GM18909 (cell line): Measurements from ENCODE around the gene INPP5K.
A peak's percentile ranks its signal among the peaks of the same experiment; 100 is the strongest.
"Not testable (repeated sequence)": the region's sequence is repeated elsewhere in the genome, so short reads cannot be mapped to it uniquely, and the experiment has no call there.

ENCODE experiments used
- ATAC-seq: cut with Tn5 transposase; IDR thresholded peaks from one replicate; pipeline ENCODE4 v1.9.1; 2021; ENCODE audit warnings: mild to moderate bottlenecking; ENCODE audit not compliant: unreplicated experiment, poor library complexity

The INPP5K gene

DNA sequence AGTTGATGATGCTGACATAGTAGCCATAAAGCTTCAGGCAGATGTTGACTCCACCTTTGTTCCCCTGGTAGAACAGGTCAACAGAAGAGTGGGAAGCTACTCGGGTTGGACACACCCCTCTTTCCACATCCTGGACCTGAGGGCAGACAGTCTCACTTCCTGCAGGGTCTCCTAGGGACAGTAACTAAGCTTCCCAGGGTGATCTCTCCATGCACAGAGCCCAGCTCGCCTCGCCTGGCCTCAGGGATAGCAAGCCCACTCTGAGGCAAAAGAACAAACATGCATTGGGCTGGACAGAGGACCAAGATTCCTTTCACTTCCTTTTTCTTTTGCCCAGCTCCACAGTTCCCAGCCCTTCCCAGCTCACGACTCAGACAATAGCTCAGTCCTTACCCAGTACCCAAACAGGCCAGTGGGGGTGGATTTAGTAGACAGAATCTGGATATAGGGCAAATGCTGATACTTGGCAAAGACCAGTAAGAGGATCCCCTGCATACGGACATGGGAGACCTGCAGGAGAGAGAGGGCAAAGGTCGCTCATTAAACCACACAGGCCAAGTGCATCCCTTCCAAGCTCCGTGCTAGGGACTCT is 7.0 kb downstream of the INPP5K start:
- no peak for ATAC-seq

DNA sequence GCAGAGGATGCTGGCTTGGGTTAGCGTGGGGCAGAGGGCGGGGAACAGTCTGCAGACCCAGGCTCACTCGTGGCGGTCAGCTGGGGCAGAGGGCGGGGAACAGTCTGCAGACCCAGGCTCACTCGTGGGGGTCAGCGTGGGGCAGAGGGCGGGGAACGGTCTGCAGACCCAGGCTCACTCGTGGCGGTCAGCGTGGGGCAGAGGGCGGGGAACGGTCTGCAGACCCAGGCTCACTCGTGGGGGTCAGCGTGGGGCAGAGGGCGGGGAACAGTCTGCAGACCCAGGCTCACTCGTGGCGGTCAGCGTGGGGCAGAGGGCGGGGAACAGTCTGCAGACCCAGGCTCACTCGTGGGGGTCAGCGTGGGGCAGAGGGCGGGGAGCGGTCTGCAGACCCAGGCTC is 7.7 kb downstream of the INPP5K start:
- ATAC-seq: not testable (repeated sequence)

DNA sequence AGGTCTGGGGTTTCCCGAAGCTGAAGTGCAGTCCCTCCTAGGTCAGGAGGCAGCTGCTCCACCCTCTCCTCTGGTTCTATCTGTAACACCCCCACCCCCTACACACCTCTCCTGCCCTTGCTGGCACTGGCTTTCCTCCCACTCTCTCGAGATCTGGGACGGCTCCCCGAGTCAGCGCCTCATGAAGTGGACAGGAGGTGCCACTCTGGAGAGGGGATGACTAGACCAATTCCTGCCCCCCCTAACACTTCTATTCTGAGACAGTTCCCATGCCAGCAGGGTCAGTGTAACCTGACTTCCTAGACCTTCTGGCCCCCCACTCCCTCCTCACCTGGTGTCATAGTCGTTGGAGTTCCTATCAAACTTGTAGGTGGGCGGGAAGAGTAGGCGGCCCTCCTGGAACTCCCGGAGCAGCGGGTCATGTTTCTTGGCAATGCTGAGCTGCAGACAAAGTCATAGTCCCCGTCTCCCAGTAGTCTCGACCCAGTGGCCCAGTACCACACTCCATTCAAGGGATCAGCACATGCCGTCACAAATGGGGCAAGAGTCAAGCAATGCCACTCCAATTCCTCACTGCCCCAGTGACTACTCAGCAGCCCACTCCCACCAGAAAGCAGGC is 9.7 kb downstream of the INPP5K start:
- ATAC-seq: no peak

- ATAC-seq: no peak
Observed at GRCh38 chr17:1505586-1505985, 10.8 kb downstream of the INPP5K start.

DNA sequence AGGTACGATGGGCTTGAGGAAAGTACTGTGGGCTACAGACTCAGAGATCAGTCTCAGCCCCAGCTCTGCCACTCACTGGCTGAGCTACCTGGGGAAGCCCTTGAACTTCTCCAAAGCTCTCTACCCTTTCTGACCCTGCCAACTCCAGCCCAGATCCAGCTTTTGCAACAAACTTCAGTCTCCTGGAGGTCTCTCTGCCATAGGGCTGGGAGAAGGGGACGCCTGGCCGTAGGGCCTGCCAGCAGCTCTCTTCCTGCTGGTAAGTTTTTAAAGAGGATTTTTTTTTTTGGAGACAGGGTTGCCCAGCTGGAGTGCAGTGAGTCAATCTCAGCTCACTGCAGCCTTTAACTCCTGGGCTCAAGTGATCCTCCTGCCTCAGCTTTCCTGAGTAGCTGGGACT is 11.5 kb downstream of the INPP5K start:
- ATAC-seq: no peak

DNA sequence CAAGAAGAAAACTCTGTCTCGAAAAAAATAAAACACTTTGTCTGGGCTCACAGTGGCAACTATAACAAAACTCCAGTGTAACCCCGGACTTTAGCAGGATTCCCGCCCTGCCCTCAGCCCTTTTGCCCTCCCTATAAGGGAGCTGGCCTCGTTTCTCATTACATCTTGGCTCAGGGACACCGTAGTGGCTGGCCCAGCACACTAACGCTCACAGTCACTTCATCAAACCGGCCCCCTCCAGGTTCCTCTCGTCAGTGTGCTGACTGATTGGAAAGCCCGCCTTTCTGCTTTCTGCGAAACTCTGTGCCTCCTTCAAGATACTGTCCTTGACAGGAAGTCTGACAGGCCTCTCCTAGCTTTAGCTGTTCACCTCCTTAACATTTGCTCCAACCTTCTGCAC is 12.7 kb downstream of the INPP5K start:
- no peak for ATAC-seq

GRCh38 chr17:1498869-1499268 is 17.5 kb downstream of the INPP5K start:
- ATAC-seq: no peak

DNA sequence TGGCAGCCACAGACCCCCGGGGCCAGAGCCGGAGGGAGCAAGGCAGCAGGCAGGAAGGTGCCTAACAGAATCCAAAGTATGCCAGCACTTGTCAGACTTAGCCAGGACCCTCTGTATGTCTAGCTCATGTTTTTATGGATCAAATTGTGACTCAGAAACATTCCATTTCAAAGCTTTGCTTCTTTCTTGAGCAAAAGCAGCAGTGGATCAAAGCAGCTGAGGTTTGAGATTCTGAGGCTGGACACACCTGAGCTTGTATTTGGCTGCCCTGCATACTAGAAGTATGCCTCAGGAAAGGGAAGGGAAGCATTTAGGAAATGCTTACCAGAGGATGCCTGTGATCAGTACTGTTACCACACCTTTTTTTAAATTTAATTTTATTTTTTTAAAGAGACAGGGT is 18.2 kb downstream of the INPP5K start:
- no peak for ATAC-seq

- ATAC-seq: no peak
Observed at GRCh38 chr17:1497831-1498230, 18.6 kb downstream of the INPP5K start.

DNA sequence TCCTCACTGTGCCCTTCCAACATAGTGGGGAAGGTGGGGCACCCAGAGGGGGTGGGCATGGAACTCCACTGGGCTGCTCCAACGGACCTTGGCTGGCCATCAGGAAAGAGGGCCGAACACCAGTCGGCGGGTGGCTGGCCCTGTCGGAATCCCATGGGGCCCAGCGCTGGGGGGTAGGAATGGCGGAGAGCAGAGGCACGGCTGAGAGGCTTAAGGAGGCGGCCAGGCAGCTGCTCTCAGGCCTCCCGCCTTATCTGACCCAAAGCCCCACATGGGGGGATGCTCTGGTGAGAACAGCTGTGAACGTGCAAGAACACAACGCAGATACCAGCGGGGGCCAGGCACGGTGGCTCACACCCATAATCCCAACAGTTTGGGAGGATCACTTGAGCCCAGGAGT is 19.5 kb downstream of the INPP5K start:
- no peak for ATAC-seq

DNA sequence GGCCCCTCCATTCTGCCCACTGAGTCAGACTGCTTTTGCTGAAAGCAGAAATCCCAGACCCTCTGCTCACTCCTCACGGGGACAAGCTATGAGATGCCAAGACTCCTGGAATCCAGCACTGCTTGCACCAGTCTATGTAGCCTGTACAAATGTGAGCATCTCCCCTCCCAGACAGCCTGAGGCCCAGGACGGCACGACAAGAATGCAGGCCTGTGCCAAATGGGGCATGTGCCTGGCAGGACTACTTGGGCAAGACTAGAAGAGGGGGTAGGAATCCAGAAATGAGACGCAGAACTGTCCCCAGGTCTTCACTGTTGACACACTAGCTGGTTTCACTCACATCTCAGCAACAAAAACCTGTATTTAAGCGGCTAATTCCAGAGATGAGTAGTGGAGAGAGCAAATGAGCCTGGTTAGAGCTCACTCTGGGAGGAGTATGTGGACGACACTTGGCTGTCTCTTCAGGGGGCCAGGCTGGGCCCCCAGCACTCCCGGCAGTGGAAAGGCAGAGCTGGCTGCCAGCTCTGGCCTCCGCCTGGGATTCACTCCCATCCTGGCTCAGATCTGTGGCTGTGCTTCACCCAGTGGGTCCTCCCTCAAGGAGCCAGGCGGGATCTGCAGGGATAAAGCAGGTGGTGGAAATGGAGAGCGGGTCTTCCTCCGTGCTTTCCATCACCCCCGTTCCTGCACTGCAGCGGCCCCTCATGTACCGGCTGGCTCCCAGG is 21.0 kb downstream of the INPP5K start:
- no peak for ATAC-seq

DNA sequence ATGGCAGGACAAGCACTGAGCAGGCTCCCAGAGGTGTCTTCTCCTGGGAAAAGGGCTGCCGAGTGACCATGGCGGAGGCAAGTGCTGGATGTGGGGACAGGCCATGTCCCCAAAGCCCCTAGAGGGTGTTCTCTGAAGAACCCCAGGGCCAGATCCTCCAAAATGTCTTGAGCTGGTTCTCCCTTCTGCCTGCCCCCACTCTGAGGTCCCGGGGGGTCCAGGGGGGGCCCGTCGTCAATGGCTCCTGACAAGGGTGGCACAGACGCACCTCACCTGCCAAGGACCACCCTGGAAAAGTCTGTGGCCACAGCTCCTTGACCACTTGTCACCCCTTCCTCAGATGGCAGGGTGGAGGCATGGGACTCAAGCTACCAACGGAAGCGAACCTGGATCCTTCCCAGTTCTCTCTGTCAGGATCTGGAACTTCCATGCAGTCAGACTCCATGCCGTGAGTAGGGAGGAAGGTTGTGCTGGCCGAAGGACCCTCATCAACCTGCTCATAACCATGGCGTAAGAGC is 21.6 kb downstream of the INPP5K start:
- no peak for ATAC-seq

DNA sequence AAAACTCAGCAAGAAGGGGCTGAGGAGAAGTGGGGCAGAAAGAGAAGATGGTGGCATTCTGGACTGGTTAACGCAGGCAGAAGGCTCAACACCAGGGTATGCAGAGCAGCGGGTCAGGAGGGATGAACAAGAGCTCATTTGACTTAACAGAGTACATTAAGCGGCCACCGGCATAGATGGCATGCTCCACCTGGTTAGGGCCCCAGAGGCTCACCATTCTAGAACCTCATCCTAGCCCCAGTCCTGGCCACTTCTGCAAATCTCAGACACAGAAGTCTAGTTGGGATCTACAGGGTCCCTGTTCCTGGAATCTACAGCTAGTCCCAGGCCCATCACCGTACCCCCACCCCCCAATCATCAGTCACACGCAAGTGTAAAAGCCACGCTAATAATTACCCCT is 22.2 kb downstream of the INPP5K start:
- no peak for ATAC-seq

- ATAC-seq: no peak
Observed at GRCh38 chr17:1493291-1493980, 23.0 kb downstream of the INPP5K start.

DNA sequence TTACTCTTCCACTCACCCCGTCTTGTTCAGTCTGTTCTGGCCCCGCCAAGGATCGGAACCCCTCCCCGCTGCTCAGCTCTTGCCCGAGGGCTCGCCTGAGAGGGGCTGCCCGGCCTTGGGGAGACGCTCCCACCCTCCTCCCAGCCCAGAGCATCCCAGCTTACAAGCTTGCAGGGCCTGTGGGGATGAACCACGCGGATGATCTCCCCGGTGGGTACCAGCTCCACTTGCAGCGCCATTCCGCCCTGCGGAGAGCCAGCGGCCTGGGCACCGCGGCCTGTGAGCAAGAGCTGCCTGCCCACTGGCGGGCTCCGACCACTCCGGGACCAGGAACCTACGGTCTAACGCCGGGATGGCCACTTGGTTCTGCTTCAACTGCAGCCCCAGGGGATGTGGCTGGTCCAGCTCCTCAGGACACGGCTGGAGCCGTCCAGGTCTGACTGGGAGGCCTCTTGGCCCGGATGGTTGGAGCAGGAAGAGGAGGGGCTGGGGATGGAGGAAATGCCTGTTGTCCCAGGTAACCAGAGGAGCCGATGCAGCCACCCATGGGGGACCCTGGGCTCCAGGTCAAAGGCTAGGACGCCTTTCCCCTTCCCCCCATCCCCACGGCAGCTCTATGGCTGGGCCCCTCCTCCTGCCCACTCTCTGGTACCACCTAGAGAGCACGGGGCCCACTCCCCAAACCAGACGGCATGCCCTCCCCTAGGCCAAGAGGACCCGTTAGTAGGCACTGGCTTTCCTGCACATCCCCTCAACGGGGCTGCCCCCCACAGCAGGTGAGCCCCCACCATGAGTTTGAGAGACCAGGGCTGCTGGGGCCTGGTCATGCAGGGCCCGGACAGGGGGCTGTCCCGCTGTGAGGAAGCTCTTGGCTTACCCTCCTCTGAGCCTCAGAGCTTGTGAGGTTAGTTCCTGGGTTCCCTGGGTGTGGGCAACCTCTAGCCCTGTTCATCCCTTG is 23.9 kb downstream of the INPP5K start, which contains the start of gene MYO1C:
Gene MYO1C (minus strand): TSS at position 438 of the 958 bp plus-strand sequence. CDS start 199 bp downstream, at position 239.
- ATAC-seq: no peak

DNA sequence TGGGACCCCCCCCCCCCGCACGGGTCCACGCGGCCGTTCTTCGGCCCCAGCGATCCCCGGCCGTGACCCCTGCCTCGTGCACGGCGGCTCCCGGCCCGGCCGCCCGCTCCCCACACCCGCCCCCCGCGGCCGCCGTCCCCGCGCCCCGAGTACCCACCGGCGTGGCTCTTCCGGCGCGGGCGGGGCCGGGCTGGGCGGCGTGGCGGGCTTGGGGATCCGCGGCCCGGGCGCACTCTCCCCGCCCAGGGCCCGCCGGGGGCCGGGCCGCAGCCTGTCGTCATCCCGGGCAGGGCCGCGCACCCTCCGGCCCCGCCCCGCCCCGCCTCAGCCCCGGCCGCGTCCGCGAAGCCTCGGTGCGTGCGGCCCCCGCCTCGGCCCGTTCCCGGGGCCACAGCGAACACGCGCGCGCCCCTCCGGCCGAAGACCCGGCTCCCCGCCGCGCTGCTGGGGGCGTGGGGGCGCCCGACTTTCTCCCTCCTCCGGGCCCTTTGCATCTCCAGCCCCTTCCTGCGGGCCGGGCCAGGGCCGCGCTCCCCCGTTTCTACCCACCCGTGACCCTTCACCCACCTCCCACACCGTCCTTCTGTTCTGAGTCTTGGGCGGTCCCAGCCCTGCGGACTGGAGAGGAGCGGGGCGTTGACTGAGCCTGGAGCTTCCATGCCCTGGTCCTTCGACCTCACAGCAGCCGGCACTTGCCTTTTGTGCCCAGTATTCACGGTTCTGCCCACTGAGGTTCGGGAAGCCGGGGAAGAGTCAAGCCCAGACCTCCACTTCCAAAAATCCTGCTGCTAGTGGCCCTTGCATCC is 24.8 kb downstream of the INPP5K start:
- ATAC-seq: peak; percentile 36

- ATAC-seq: peak; percentile 46
Observed at GRCh38 chr17:1490643-1491442, 25.6 kb downstream of the INPP5K start.

GRCh38 chr17:1488826-1489270 is 27.6 kb downstream of the INPP5K start:
- ATAC-seq: no peak
